GM21390 (cell line): ENCODE results near the gene CHST10.

ENCODE experiments used
- ATAC-seq: cut with Tn5 transposase; IDR thresholded peaks from one replicate; pipeline ENCODE4 v1.9.1; 2021; ENCODE audit not compliant: unreplicated experiment

Gene CHST10

DNA sequence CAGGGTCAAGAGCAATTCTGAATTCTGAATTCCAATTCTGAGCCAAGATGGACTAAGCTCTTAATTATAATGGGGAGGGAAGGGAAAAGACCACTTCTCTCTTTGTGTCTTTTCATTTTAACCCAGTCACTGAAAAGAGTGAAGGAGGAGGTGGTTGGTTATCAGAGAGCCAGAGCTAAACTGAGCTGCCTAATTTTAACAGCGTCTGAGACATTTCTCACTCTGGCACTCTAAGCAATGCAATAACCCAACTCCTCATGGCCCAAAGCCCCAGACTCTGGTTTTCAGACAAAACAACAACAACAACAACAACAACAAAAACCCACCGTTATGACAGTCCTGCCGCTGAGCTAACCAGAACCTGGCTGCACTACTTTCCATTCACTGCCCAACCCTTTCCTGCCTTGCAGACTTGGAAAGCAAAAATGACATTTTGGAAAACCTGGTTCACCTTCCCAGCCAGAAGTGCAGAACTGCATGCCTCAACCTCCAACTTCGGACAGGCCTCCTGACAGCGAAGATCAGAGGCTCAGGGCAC lies 1.0 kb downstream of the CHST10 start:
- ATAC-seq: no peak

DNA sequence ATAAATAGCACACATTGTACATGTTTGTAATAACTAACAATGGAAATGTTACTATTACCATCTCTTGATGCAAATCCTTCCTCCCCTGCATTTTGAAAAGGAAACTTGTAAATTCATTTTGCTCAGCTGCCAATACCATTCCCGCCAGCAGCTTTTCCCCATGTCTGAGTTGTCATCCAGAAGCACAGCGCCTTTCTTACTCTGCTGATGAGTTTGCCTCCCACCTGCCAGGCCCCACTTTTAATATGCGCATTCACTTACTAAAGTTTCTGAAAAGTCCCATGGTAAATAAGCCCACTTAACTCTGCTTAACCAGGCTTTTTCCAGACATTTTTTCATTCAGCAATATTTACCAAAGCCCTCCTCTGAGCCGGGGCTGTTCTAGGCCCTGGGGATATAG lies 3.9 kb downstream of the CHST10 start:
- no peak for ATAC-seq

DNA sequence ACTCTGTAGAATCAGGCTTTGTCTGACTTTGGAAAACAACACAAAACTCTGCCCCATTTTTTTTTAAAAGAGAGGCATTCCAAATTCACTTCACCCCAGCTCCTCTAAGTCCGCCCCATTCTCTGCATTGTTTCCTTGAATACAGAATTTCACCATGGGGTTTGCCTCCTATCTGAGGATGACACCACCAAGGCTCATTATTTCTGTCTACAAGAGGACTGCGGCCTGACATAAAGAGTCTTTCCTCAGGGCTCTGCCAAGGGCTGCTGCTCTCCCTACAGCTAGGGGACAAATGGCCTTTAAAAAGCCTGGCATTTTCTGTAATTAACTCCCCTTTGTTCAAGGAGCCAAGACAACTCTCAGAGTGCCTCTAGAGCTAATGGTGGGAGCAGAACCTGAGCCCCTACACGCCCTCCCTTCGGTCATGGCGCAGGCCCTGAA lies 4.6 kb downstream of the CHST10 start:
- ATAC-seq: no peak

DNA sequence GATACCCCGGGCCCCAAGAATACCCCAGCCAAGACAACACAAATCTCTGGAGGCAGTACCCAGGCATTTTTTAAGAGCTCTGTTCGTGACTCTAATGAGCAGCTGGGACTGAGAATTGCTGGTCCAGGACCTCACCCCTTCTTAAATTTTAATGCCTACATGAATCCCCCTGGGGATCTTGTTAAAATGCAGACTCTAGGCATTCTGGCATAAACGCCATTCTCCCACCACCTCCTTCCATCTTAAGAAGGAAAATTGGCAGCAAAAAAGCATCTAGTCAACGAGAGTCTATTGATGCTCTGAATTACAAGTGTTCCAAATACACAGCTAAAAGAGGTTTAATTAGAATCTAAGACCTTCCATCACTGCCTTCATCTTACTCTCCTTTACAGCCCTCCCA lies 5.0 kb downstream of the CHST10 start:
- no peak for ATAC-seq

DNA sequence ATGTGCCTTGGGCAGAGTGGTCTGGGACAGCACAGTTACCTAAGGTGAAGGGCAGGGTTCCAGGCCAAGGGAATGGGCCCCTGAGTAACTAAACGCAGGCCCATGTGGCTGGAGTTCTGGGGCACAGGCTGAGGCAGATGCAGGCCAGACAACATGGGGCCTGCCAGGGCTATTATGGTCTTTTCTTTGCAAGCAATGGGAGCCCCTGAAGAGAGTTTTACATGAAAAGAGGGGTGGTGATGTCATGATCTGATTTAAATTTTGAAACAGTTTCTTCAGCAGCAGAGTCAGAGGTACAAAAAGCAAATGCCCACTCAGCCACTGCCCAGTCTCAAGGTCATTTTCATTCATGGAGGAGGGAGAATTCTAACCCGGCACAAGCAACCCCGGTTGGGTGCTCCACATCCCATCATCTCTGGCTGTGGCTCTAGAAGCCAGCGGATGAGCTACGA lies 5.6 kb downstream of the CHST10 start:
- no peak for ATAC-seq

DNA sequence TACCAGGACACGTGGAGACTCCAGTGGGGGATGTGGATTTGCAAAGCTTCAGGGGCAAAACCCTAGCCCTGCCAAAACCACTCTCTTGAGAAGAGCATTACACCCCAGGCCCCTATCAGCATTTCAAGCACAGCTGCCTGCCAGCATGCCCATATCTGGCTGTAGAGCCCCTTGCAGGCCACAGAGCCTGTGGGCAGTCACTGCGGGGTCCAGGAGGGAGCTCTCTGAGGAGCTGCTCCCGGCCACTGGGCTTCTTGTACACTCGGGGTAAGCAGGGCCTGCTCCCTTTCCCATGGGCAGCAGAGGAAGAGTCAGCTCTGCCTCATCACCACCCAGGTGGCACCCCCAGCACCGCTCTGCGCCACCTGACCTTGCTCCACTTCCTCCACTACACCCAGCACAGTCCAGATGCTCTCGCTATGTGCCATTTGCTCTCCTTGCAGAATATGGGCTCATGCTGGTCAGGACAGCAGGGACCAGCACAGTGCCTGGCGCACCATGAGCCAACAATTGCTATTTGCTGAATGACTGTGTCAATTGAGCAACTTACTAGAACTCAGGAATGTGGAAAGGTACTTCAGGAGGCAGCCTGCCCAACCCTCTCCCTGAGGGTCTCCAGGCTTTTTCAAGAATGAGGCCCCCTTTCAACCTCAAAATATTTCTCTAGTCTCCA lies 7.4 kb downstream of the CHST10 start:
- no peak for ATAC-seq

DNA sequence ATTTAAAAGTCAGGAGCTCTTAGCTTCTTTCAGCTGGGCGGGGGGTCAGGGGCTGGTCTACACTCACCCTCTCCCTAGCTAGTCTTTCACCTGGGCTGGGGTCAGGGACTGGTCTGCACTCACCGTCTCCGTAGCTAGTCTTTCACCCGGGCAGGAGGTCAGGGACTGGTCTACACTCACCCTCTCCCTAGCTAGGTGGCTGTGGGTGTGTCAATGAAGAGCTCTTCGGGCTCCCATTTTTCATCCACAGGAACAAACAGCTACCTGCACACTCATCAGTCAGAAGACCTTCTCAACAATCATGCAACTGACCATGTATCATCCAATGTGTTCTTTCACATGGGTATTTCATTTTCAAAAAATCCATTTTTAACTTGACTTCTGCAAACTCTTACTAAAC lies 8.0 kb downstream of the CHST10 start:
- no peak for ATAC-seq

DNA sequence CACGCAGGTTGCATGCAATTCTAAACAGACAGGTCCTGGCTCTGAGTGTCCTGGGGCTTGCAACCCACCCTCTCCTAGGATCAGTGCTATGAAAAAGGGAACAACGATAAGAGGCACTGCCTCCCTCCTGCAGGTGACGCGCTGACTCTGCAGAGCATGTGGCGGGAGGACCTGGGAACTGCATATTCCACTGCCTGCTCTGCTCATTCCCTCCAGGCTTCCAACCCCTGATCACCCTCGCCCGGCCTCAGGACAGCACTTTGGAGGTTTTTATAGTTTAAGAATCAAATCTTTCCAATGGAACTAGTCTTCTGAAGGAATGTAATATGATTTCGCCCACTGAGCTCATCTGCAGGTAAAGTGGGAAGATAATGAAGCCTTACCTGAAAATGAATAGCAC lies 8.5 kb downstream of the CHST10 start:
- no peak for ATAC-seq

DNA sequence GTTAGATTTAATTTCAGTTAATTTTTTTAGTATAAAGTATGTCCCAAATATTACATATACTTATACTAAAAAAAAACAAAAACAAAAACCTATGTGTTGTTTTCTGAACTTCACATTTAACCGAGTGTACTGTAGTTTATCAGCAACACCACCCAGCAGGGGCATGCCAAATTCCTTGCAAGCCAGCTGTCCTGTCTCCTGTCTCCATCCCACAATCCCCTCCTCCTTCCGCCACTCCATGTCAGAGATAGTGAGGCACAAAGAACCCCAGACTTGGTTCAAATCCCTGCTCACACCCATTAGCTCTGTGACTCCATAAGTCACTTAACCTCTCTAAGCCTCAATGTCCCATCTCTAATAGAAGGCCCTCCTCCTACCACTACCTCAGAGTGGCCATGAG lies 9.4 kb downstream of the CHST10 start:
- no peak for ATAC-seq

DNA sequence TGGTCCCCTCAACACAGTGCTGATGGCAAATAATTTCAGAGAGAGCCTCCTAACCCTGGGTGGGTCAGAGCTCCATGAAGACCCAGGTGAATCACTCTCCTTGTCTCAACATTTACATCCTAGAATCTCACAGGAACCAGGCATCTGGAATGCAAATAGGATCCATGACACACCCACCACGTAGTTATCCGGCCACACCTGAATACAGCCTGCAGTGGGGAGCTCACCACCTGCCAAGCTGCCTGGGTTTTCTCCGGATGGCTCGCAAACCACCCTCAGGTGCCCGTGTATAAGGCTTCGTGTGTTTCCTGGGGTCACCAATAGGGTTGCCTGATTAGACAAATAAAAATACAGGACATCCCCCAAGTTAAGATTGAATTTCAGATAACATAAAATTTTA lies 9.9 kb downstream of the CHST10 start:
- no peak for ATAC-seq

DNA sequence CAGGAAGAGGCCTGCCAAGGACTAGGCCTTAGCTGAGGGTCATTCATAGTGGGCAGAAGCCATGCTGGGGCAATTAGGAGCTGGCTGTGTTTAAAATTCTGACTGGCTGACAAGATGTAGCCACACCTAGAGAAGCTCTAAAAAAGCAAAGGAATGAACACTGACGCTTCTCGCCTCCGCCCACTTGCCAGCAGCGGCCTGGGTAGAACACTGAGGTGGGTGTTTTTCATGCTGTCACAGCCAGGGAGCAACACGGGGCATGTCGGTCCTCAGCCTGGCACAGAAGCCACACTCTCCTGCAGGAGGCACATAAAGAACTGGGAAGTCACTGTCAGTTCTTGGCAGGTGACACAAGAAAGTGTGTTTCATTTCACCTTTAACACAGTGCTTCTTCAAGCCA lies 10.4 kb downstream of the CHST10 start:
- no peak for ATAC-seq

DNA sequence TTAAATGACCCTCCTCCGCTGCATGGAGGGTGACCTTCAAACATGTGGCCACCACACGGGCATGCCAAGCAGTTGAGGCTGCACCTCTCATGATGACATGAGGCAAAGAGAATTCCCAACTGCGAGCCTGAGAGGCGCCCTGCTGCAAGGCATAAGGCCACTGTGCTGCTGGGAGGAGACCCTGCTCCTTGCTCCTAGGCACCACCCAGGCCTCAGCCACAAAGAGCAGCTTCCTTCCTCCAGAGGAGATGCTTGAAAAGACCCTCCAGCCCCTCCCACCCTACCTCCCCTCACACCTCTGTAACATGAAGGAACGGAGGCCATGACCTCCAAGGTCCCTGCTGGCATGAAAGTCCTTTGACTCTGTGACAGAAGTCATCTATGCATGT lies 11.4 kb downstream of the CHST10 start:
- ATAC-seq: no peak

DNA sequence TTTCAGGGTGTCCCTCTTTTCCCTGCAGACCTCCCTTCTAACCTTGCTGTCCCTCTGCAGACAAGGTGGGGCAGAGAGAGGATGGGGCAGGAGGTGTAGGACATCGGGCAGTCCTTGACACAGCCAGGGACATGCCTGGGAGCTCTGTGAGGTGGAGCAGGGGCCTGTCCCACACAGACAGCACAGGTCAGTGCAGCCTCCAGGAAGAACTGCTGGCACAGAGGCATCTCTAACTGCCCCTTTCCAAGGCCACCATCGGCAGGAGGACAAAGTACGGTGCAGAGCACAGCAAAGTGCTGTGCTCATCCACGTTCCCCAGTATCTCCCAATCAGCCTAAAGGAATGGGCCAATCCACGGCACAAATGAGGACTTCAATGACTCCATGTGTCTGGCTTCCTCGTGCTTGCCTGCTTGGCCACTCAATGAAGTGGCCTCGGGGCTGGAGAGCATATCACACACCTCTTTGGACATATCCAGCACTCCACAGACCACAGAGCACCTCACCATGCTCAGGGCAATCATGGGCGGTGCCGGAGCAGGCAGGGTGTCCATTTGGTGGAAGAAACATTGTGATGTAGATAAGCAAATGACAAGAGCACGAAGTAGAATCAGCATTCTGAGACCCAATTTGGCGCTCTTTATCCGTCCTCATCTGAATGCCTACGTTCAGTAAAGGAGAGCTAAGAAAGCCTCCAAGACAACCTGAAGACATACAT lies 11.9 kb downstream of the CHST10 start:
- ATAC-seq: no peak

DNA sequence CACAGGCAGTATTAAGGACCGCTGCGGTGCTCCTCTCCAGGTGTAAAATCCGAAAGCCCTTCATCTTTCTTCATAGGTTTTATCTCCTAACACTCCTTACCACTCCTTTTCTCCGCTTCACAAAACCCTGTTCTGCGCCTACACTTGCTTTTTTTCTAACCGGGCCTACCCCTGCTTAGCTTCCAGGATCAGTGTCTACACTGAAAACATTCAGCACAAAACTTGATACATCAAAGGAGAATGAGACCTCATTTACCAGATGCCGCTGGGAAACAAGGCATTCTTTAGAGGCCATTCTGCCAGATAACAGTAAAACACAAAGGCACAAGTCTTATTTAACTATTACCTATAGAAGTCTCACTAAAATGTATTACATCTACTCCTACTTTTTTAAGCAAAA lies 13.1 kb downstream of the CHST10 start:
- ATAC-seq: no peak

DNA sequence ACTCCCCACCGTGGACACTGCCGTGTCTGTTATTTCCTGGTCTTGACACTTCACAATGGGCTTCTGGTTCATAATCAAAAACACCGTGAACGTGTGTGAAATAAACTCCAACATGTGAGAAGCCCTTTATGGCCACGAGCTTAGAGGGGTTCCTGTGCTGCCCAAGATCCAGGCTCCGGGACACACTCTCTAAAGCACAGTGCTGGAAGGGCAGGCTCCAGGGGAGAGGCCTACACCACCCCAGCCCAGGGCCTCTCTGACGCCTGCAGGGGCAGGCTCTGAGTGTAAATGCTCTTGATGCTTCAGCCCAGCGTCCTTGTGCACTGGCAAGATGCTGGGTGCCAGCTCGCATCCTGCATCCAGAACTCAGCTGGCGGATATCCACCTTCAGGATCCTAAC lies 13.7 kb downstream of the CHST10 start:
- ATAC-seq: no peak

DNA sequence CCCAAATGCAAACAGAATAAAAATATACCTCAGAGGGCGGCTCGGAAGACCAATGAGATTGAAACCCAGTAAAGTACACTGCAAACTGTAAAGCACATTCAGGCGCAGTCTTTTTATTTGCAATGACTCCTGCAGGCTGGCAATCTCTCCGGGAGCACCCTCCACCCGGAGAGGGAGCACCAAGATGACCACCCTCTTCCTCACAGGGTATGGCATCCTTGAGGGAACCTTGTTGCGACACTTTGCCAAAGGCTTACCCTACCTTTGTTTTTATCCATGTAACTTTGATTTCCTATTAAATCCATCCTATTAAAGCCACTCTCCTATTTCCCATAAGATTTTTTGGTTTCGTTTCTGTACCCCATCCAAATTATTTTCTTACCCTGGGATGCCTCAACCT lies 16.2 kb downstream of the CHST10 start:
- no peak for ATAC-seq

DNA sequence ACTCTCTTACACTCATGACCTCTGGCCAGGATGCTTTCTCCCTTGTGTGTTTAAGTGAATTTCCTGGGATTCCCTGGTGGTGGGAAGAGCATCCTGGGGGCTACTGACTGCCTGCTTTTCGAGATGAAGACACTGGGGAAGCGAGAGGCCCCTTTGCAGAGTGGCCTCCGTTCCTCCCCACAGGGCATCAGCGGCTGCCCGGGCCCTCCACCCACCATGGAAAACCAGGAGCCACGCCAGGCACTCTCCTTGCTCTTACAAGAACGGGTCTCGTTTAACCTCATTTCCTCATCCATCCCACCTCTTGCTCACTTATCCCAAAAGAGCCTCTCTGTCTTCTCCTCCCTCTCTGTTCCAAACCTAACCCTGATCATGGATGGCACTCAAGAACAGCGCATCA lies 17.8 kb downstream of the CHST10 start:
- ATAC-seq: no peak

DNA sequence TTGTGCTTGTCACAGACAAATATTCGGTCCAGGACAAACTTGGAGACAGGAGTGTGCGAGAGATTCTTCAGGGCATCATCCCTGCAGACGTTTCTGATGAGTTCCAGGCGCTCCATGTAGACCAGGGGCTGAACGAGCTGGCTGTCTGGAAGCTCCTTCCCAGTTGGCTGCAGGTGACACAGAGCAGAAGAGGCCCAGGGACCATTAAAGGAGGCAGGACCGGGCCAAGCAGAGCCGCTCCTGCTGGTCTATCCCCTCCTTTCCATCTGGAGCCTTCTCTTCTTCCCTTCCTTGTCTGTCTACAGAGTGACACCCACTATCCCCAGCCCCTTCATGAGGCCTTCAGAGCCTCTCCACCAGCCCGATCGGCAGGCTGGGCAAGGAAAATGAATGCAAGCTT lies 19.5 kb downstream of the CHST10 start:
- ATAC-seq: no peak

DNA sequence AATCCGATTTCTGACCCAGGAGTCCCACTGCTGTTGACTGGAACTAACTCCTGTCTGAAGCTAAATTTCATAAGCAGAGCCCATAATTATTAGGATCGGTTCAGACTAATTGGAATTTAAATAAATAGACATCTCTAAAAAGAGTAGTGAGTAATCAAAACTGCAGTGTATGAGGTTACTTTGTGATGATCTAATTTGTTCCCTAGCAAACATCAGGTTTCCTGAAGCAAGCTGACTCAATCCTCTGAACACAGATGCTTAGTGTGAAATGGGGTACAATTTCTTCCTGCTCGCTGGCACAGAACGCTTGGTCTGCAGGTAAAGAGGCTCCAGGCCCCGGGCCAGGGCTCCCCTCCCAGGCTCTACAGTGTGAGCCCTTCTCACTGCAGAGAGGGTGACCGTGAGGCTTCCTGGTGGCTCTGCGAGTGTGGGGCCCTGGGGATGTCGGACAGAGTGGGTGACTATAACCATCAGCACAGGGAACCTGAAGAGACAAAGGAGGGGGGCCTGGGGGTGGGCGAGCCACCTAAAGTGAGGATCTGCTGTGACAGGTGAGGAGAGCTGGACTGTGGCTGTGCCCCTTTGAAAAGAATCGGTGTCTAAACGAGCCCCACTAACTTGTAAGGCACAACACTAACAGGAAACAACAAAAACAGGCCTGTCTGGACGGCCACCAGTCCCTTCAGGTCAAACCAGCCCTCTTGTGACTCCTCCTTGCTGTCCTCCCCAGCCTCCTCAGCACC lies 20.2 kb downstream of the CHST10 start:
- ATAC-seq: no peak

DNA sequence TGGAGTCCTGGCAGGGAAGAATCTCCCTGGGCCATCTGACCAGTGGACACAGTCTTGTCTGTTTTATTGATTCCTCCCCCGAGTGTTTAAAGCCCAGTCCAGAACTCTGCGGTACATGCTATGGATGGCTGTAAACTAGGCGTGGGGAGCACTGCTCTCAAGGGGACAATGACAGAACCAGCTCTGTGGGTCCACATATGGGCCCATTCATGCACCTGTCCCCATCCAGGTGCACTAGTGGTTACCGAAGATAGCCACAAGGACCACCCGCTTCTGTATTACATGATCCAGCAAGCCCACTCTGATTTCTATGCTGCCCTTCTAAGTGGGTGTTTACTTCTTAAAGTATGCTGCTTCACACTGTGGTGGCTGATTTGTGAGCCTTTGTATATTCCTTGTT lies 21.0 kb downstream of the CHST10 start:
- ATAC-seq: no peak

DNA sequence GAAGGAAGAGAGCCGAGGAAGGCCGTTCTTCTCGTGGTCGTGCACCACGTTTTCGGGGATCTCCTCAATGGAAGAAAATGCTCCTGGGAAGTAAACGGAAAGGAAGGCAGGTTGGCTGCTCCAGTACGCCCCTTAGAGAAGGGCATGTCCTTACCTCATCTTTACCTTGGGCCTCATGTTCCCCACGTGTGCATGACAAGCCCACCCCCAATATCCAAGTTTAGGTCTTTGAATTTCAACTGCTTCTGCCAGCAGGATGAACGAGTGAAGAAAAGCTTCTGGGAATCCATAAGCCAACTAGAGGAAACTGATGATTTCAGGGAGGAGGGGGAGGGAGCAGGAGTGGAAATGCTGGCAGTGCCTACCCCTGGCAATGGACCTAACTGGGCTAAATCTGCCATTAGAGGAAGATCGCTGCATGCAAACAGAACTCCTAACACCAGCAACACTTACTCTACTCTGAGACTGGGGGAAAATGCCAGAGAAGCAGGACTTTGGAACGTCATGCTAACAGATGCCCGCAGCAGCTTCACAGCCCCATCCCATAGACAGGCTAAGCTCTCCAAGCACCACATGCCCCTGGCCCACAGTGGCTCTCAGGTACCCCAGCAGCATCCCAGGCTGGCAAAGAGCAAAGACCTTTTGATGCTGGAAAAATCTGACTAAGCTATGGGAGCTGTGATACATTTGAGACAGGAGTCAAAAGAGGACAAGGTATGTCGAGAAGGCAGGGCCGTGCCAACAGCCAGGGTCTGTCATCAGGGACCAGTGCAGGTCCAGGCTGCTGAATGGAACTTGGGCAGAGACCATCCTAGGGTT lies 21.7 kb downstream of the CHST10 start:
- ATAC-seq: no peak
